22Rv1 (cell line): ENCODE measurements around the gene ZNF764.
A peak's percentile ranks its signal among the peaks of the same experiment; 100 is the strongest.

Experiments
- H3K27ac ChIP-seq: fragments of 450-650 bp; 2 replicates; pipeline ENCODE4 v1.5.1; 2017
- ZFX ChIP-seq: fragments of 450-650 bp; IDR thresholded peaks from 2 replicates; pipeline ENCODE4 v1.6.1; 2017; ENCODE audit warnings: antibody characterized with exemption, borderline replicate concordance
- TF ChIP-seq, protein P1 (sequence below): fragments of 450-650 bp; IDR thresholded peaks from 2 replicates; pipeline ENCODE4 v1.5.1; 2017; ENCODE audit warnings: mild to moderate bottlenecking

ZNF764 gene

DNA sequence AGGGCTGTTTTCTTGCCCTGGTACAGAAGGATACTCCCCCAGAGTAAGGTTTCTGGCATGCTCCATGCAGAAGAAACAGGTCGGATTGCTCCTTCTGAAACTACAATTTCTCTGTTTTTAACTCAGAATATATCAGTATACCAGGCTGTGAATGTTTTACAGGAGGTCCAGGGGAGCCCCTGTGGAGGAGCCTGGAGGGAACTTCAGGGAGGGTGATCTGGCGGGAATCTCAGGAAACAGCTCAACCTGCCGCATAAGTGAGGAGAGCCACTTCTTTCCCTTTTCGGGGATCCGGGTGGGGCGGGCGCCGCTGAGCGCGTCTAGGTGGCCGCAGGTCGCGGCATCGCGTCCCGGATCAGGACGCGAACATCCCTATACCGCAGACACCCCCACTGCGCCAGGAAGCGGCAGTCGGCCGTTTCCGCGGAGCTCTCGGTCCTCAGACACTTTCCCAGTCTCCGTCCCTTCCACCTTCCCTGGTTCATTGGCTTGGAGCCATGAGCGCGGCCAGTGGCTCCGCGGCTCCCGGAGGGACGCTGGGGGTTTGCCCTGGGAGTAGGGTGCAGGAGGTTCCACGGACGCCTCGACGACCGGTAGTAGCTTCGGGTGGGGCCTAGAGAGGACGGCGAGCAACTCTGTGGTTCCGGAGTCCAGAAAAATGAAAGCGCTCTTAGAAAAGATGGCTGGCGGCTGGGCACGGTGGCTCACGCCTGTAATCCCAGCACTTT is 3.1 kb upstream of the ZNF764 start:
- peak overlapping the region; percentile 66 for H3K27ac ChIP-seq
- no peak for TF ChIP-seq ZFX
- TF ChIP-seq, protein P1, sequence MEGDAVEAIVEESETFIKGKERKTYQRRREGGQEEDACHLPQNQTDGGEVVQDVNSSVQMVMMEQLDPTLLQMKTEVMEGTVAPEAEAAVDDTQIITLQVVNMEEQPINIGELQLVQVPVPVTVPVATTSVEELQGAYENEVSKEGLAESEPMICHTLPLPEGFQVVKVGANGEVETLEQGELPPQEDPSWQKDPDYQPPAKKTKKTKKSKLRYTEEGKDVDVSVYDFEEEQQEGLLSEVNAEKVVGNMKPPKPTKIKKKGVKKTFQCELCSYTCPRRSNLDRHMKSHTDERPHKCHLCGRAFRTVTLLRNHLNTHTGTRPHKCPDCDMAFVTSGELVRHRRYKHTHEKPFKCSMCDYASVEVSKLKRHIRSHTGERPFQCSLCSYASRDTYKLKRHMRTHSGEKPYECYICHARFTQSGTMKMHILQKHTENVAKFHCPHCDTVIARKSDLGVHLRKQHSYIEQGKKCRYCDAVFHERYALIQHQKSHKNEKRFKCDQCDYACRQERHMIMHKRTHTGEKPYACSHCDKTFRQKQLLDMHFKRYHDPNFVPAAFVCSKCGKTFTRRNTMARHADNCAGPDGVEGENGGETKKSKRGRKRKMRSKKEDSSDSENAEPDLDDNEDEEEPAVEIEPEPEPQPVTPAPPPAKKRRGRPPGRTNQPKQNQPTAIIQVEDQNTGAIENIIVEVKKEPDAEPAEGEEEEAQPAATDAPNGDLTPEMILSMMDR, result no peak

DNA sequence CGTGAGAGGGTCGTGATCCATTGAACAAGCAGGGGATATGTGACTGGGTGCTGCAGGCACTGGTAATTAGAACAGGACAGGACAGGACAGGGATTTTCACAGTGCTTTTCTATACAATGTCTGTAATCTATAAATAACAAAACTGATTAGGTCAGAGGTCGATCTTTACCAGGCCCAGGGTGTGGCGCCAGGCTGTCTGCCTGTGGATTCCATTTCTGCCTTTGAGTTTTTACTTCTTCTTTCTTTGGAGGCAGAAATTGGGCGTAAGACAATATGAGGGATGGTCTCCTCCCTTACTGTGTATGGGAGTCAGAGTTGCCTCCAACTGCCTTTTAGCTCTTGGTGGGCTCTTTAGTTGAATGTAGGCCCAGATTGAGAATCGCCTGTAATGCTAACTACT is 1.5 kb upstream of the ZNF764 start:
- TF ChIP-seq, protein P1, result no peak
- TF ChIP-seq ZFX, result no peak
- peak overlapping the region; percentile 94 for H3K27ac ChIP-seq

DNA sequence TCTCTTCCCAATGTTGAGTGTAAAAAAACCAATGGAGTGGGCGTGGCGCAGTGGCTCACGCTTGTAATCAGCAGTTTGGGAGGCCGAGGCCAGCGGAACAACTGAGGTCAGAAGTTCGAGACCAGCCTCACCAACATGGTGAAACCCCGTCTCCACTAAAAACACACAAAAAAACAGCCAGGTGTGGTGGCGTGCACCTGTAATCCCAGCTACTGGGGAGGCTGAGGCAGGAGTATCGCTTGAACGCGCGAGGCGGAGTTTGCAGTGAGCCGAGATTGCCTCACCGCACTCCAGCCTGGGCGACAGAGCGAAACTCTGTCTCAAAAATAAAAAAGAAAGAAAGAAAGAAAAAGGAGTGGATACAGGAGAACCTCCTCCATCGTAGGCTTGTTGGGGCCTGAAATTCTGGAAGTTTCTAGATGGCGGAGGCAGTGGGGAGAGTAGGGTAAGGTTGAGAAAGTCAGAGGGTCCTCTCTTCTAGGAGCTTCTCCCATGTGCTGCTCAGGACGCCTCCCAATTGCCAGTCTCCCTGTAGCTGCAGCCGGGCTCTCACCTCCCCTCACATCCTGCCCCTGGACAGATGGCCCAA is 709 bp upstream of the ZNF764 start:
- peak overlapping the region; percentile 94 for H3K27ac ChIP-seq
- TF ChIP-seq, protein P1, result no peak
- TF ChIP-seq ZFX, result no peak

DNA sequence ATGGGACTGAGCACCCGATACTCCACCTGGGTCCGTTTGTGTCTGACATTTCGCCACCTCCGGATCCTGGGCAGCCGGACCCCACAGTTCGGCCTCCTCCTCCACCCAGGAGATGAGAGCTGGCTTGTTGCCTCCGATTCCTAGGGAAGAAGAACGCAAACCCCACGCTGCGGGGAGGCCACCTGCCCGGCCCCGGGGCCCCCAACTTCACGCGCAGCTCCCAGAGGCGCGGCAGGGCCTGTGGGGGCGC is 542 bp downstream of the ZNF764 start:
- no peak for TF ChIP-seq ZFX
- TF ChIP-seq, protein P1, result no peak
- peak overlapping the region; percentile 94 for H3K27ac ChIP-seq

DNA sequence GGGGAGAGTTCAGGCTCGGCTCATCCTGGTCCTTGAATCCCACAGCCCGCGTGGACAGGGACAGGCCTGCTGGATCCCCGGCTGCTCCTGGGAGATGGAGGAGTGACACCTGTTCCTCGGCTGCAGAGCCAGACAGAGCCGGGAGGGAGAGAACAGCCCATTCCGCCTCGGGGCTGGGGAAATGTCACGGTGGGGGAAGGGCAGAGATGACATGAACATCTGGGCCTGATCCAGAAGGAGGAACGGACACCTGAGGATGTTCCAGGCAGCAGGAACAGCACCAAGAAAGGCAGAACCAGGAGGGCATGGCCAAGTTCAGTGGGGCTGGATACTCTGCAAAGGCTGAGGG is 2.1 kb downstream of the ZNF764 start:
- TF ChIP-seq, protein P1, result no peak
- TF ChIP-seq ZFX, result no peak
- H3K27ac ChIP-seq, result peak overlapping the region; percentile 94

DNA sequence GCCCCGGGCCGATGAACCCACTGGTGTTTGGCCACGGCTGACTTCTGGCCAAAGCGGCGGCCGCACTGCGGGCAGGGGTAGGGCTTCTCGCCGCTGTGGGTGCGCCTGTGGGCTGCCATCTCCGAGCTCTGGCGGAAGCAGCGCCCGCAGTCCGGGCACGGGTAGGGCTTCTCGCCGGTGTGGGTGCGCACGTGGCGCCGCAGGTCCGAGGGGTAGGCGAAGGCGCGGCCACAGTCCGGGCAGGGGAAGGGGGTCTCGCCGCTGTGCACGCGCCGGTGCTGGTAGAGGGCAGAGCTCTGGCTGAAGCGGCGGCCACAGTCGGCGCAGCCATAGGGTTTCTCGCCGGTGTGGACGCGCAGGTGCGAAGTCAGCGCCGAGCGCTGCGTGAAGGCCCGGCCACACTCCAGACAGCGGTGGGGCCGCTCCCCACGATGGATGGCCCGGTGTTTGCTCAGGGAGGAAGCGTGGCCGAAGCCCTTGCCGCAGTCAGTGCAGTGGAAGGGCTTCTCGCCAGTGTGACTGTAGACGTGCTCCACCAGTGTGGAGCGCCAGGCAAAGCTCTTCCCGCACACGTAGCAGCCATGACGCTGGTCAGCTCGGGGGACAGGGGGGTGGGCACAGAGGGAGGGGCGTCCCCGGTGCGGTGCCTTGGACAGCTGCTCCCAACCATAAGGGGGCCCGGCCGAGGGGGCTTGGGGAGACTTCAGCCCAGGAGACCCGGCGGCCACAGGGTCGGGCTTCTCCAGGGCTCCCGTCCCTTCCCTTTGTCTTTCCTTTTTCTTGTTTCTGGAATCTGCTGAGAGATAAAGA is 2.7 kb downstream of the ZNF764 start:
- peak overlapping the region; percentile 94 for H3K27ac ChIP-seq

DNA sequence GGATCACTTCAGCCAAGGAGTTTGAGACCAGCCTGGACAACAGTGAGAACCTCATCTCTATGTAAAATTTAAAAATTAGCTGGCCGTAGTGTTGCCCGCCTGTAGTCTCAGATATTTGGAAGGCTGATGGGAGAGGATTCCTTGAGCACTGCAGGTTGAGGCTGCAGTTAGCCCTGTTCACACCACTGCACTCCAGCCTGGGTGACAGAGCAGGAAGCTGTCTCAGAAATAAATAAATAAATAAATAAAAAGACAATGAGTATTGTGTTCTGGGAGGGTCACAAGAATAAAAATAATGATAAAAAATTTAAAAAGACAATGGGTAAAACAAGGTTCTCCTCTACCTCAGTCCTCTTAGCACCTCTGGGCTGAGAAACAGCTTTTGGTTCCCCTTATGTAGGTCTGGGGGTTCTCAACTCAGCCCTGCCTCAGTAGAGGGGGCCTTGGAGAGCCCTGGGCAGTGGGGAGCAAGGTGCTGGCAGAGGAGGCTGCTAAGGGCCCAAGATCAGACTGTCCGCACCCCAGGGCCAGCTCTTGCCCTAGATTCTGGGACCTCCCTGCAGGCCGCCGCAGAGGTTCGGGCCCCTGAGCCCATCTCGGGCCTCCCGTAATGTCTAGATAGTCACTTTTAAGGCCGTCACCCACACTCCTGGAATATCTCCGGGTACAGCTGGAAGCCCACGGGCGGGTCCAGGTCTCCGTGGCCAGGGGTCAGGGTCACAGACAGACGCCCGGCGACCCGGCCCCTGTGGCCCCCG is 3.4 kb downstream of the ZNF764 start:
- TF ChIP-seq, protein P1, result no peak
- TF ChIP-seq ZFX, result no peak

More for the DNA sequence above, 2.7 kb downstream of the ZNF764 start:
- TF ChIP-seq ZFX, result no peak

More for the DNA sequence above, 3.4 kb downstream of the ZNF764 start:
- H3K27ac ChIP-seq, result no peak overlapping the region; the same call in 1 of the 2 replicates
